Measurements from ENCODE around the gene ANGPTL2.

The ANGPTL2 gene

DNA sequence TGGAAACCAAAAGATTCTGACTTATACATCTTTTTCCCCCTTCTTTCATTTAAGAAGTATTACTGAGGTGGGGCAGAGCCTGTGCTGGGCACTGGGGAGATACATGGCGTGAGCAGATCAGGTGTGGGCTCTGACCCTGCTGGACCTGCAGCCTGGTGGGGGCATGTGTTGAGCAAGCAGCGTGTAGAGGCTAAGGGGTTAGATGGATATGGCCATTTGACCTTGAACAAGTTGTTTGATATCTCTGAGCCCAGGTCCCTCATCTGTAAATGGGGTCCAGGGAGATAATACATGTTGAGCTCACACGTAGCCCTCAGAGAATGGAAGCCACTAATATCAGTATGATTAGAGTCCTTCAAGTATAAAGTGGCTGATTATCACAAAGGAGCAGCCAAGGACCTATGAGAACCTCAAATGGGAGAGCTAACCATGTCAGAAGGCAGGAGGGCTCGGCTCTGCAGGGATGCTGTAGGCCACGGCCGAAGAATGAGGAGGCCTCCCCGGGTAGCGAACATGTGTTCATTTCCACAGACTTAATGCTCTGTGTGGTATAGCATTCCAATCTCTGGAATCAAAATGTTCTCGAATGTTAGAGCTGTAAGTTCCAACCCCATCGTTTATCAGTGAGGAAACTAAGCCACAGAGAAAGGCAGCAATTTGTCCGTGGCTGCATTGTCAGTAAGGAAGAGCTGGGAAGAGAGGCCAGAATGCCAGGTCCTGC is 15.4 kb upstream of the ANGPTL2 start:
- no peak overlapping the region for H3K27ac ChIP-seq
- H3K4me3 ChIP-seq (ENCODE audit: low read depth in 1 of 2, low read length in 1 of 2), result no peak overlapping the region
- no peak for TF ChIP-seq CTCF (IDR thresholded peaks at IDR 0.05)
- no peaks in the 10 kb centered on the region for H3K9me3 ChIP-seq
- H3K36me3 ChIP-seq, result no peaks in the 10 kb centered on the region
- H3K4me1 ChIP-seq (ENCODE audit: control insufficient read depth in 1 of 2, insufficient read depth in 1 of 2, low read depth in 1 of 2, low read length in 1 of 2), result no peaks in the 10 kb centered on the region
- H3K27me3 ChIP-seq, result no peaks in the 10 kb centered on the region

- no peaks in the 10 kb centered on the region for H3K36me3 ChIP-seq
- H3K4me1 ChIP-seq (ENCODE audit: control insufficient read depth in 1 of 2, insufficient read depth in 1 of 2, low read depth in 1 of 2, low read length in 1 of 2), result no peaks in the 10 kb centered on the region
- H3K27ac ChIP-seq, result no peak overlapping the region
- no peaks in the 10 kb centered on the region for H3K9me3 ChIP-seq
- TF ChIP-seq CTCF (IDR thresholded peaks at IDR 0.05), result no peak
- H3K4me3 ChIP-seq (ENCODE audit: low read depth in 1 of 2, low read length in 1 of 2), result no peak overlapping the region
- H3K27me3 ChIP-seq, result no peaks in the 10 kb centered on the region
Measured at GRCh38 chr9:127136880-127137639, 14.6 kb upstream of the ANGPTL2 start.

DNA sequence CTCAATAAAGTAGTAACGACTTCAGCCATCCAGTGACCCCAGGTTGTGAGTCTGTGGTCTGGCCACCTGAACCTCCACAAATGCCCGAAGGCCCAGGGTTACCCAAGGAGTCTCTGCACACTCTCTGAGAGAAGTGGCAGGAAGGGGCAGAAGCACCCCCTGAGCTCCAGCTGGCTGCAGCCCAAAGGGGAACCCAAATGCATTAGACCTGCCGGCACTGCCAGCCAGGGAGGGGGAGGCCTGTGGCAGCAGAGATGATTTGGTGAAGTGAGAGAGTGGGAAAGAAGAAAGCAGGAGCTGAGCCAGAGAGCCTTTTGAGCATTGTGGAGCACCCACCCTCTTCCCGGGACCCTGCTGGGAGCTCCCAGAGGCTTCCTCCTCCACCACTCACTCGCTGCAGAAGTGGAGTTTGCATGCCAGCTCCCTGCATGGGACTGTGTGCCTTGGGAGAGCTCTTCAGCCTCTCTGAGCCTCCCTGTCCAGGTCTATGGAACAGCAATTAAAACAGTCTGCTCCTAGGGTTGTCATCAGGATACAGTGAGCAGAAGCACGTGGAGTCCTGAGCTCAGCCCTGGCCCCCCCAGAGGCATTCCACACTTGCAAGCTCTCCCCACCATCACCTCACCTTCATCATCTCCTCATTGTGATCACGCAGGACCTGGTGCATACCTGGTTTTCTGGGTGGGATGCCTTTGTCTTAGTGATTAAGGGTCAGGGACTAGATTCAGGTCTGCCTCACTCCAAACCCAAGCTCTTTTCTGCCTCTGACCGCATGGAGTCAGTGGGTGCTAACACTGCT is 13.8 kb upstream of the ANGPTL2 start:
- H3K27me3 ChIP-seq, result no peaks in the 10 kb centered on the region
- H3K36me3 ChIP-seq, result no peaks in the 10 kb centered on the region
- TF ChIP-seq CTCF (IDR thresholded peaks at IDR 0.05), result no peak
- H3K4me3 ChIP-seq (ENCODE audit: low read depth in 1 of 2, low read length in 1 of 2), result no peak overlapping the region
- no peak overlapping the region for H3K27ac ChIP-seq
- H3K9me3 ChIP-seq, result no peaks in the 10 kb centered on the region
- H3K4me1 ChIP-seq (ENCODE audit: control insufficient read depth in 1 of 2, insufficient read depth in 1 of 2, low read depth in 1 of 2, low read length in 1 of 2), result peaks cover 5 to 8% of the 10 kb centered on the region in 2 experiments

- no peaks in the 10 kb centered on the region for H3K27me3 ChIP-seq
- peaks cover 14 to 18% of the 10 kb centered on the region in 2 experiments for H3K4me1 ChIP-seq (ENCODE audit: control insufficient read depth in 1 of 2, insufficient read depth in 1 of 2, low read depth in 1 of 2, low read length in 1 of 2)
- no peak overlapping the region for H3K27ac ChIP-seq
- no peaks in the 10 kb centered on the region for H3K36me3 ChIP-seq
- no peak overlapping the region for H3K4me3 ChIP-seq (ENCODE audit: low read depth in 1 of 2, low read length in 1 of 2)
- TF ChIP-seq CTCF (IDR thresholded peaks at IDR 0.05), result no peak
- no peaks in the 10 kb centered on the region for H3K9me3 ChIP-seq
Measured at GRCh38 chr9:127135056-127135745, 12.8 kb upstream of the ANGPTL2 start.

DNA sequence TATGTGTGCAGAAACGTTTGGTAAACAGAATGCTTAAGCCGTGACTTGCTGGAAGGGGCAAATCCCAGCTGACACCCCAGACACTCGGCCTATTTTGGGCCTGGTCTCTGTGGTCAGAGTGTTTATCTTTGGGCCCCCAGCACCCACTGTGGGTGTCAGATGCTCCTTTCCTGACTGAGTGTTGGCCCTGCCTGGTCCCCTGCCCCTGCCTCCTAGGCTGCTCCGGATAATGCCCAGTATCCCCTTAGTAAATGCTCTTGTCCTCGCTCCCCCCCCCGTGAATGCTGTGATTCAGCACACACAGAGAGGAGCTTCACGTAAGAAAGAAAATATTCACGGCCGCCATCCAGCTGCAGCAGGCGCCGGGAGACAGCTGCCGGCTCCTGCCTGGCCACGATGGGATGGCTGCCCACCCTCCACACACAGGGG is 11.3 kb upstream of the ANGPTL2 start:
- no peaks in the 10 kb centered on the region for H3K9me3 ChIP-seq
- no peak for TF ChIP-seq CTCF (IDR thresholded peaks at IDR 0.05)
- H3K36me3 ChIP-seq, result no peaks in the 10 kb centered on the region
- no peaks in the 10 kb centered on the region for H3K27me3 ChIP-seq
- no peak overlapping the region for H3K27ac ChIP-seq
- peaks cover 23 to 24% of the 10 kb centered on the region in 2 experiments for H3K4me1 ChIP-seq (ENCODE audit: control insufficient read depth in 1 of 2, insufficient read depth in 1 of 2, low read depth in 1 of 2, low read length in 1 of 2)
- no peak overlapping the region for H3K4me3 ChIP-seq (ENCODE audit: low read depth in 1 of 2, low read length in 1 of 2)
